Liver (tissue), 9 donors: ENCODE data around the gene DIS3L2. TPM values are rescaled to one million over a fixed set of nuclear protein-coding genes. Genes with fewer than 3 reads are reported as not detected.

Experiments used
- DNase-seq: peaks from one replicate; pipeline ENCODE4 v3.0.0-alpha.2; 2017; ENCODE audit warnings: low spot score
- H3K27ac ChIP-seq, 2 donors: one replicate each; pipeline ENCODE4 v1.7.0; 2013; ENCODE audit warnings: inconsistent platforms in 2 of 2, low read length in 2 of 2, control low read depth in 1 of 2, low read depth in 1 of 2, mild to moderate bottlenecking in 1 of 2
- H3K27me3 ChIP-seq, 4 donors: one replicate each; pipeline versions ENCODE4 v1.6.1 to v1.7.0; 2013; ENCODE audit warnings: low read length in 3 of 4, inconsistent platforms in 1 of 4, mild to moderate bottlenecking in 1 of 4, moderate library complexity in 1 of 4; ENCODE audit not compliant: control insufficient read depth in 4 of 4, insufficient read depth in 4 of 4
- H3K36me3 ChIP-seq, 4 donors: one replicate each; pipeline versions ENCODE4 v1.6.1 to v1.7.0; 2013; ENCODE audit warnings: low read length in 3 of 4, mild to moderate bottlenecking in 3 of 4, low read depth in 1 of 4, moderate library complexity in 1 of 4; ENCODE audit not compliant: control insufficient read depth in 4 of 4, insufficient read depth in 3 of 4
- H3K4me1 ChIP-seq, 4 donors: one replicate each; pipeline versions ENCODE4 v1.6.1 to v1.7.0; 2013; ENCODE audit warnings: low read length in 3 of 4, mild to moderate bottlenecking in 3 of 4, moderate library complexity in 1 of 4; ENCODE audit not compliant: control insufficient read depth in 4 of 4, insufficient read depth in 4 of 4
- H3K4me3 ChIP-seq, 3 donors: one replicate each; pipeline versions ENCODE4 v1.6.1 to v1.7.0; 2013; ENCODE audit warnings: low read length in 3 of 3, control low read depth in 1 of 3, low read depth in 1 of 3, mild to moderate bottlenecking in 1 of 3
- H3K9ac ChIP-seq, 2 donors: one replicate each; pipeline ENCODE4 v1.7.0; 2013; ENCODE audit warnings: low read length in 2 of 2, mild to moderate bottlenecking in 2 of 2, moderate library complexity in 2 of 2, control low read depth in 1 of 2, low read depth in 1 of 2
- H3K9me3 ChIP-seq, 4 donors: one replicate each; pipeline versions ENCODE4 v1.6.1 to v1.7.0; 2013; ENCODE audit warnings: low read length in 3 of 4; ENCODE audit not compliant: control insufficient read depth in 4 of 4
- ATF3 ChIP-seq: IDR thresholded peaks from 2 replicates; pipeline ENCODE4 v1.6.1; 2016; ENCODE audit warnings: antibody characterized with exemption
- EGR1 ChIP-seq, 2 donors: IDR thresholded peaks; 2 replicates each; pipeline ENCODE4 v1.6.1; 2016 to 2018; ENCODE audit warnings: antibody characterized with exemption in 2 of 2, low read depth in 2 of 2
- FOXA1 ChIP-seq: IDR thresholded peaks from 2 replicates; pipeline ENCODE4 v1.6.1; 2016; ENCODE audit warnings: antibody characterized with exemption
- FOXA2 ChIP-seq: IDR thresholded peaks from 2 replicates; pipeline ENCODE4 v1.6.1; 2016; ENCODE audit warnings: antibody characterized with exemption
- GABPA ChIP-seq, 2 donors: IDR thresholded peaks in 1 of 2; conservative IDR thresholded peaks in 1 of 2; 2 replicates each; pipeline ENCODE4 v1.6.1; 2016; ENCODE audit warnings: antibody characterized with exemption in 2 of 2, mild to moderate bottlenecking in 1 of 2, moderate library complexity in 1 of 2
- HNF4A ChIP-seq, 2 donors: conservative IDR thresholded peaks; 2 replicates each; pipeline ENCODE4 v1.6.1; 2016; ENCODE audit warnings: antibody characterized with exemption in 2 of 2, mild to moderate bottlenecking in 2 of 2
- HNF4G ChIP-seq: IDR thresholded peaks from 2 replicates; pipeline ENCODE4 v1.6.1; 2016; ENCODE audit warnings: antibody characterized with exemption
- JUND ChIP-seq, 2 donors: IDR thresholded peaks; 2 replicates each; pipeline ENCODE4 v1.6.1; 2016; ENCODE audit warnings: antibody characterized with exemption in 2 of 2
- MAX ChIP-seq: IDR thresholded peaks from 2 replicates; pipeline ENCODE4 v1.6.1; 2016; ENCODE audit warnings: antibody characterized with exemption
- NR2F2 ChIP-seq: IDR thresholded peaks from 2 replicates; pipeline ENCODE4 v1.6.1; 2016; ENCODE audit warnings: antibody characterized with exemption
- RAD21 ChIP-seq, 2 donors: IDR thresholded peaks; 2 replicates each; pipeline ENCODE4 v1.6.1; 2016; ENCODE audit warnings: antibody characterized with exemption in 2 of 2, mild to moderate bottlenecking in 2 of 2
- REST ChIP-seq: IDR thresholded peaks from 2 replicates; pipeline ENCODE4 v1.6.1; 2016; ENCODE audit warnings: antibody characterized with exemption, mild to moderate bottlenecking
- RXRA ChIP-seq, 2 donors: IDR thresholded peaks; 2 replicates each; pipeline ENCODE4 v1.6.1; 2017 to 2018; ENCODE audit warnings: antibody characterized with exemption in 2 of 2, mild to moderate bottlenecking in 1 of 2
- SP1 ChIP-seq: IDR thresholded peaks from 2 replicates; pipeline ENCODE4 v1.6.1; 2018; ENCODE audit warnings: antibody characterized with exemption, mild to moderate bottlenecking
- TAF1 ChIP-seq: conservative IDR thresholded peaks from 2 replicates; pipeline ENCODE4 v1.6.1; 2016; ENCODE audit warnings: antibody characterized with exemption, mild to moderate bottlenecking
- ZBTB33 ChIP-seq: IDR thresholded peaks from 2 replicates; pipeline ENCODE4 v1.6.1; 2016; ENCODE audit warnings: antibody characterized with exemption
- WGBS: extraction: QIAGEN DNeasy Blood & Tissue Kit; methylation state at CpG from one replicate; pipeline ENCODE4 v1.1.7; 2013; 5-methylcytosine and 5-hydroxymethylcytosine counted together
- polyA plus RNA-seq, 2 donors: library from polyadenylated mRNA; stranded (reverse) in 1 of 2; unstranded in 1 of 2; fragments of 200-250 nt in 1 of 2; fragments of >200 nt in 1 of 2; fragmentation: Nextera tagmentation in 1 of 2; extraction: Ambion mirVana in 1 of 2; gene quantifications; one replicate each; pipeline versions ENCODE4 v1.2.1 to v1.2.3, GENCODE V29; 2013 to 2015
- total RNA-seq, 2 donors: library from RNA; depleted of rRNA; stranded (reverse); fragments of >200 nt; gene quantifications; one replicate each; pipeline ENCODE4 v1.2.3, GENCODE V29; 2014
- donor health status: healthy.
- donor health status: healthy.
- donor health status: healthy.
- donor health status: healthy.
- donor health status: healthy.

DIS3L2 gene
- total and polyA plus RNA-seq, 4 donors, result 5.7 to 21.5 (median 8.8) TPM

- Histone ChIP-seq H3K4me3 (no peak overlapping the region), H3K27ac (no peak overlapping the region), H3K4me1 (peaks cover 0 to 4% (median 3%) of the 10 kb centered on the region in 4 donors), H3K36me3 (peaks cover 0 to under 1% (median 0%) of the 10 kb centered on the region in 4 donors), H3K9me3 (no peaks in the 10 kb centered on the region), H3K27me3 (no peaks in the 10 kb centered on the region), H3K9ac (no peak overlapping the region)
- WGBS, result 79% methylated on average over 3 of the region's 3 CpGs
- TF ChIP-seq RXRA (IDR thresholded peaks at IDR 0.05), result no peak
- TF ChIP-seq FOXA2, result no peak
- DNase-seq, result no peak
These were observed 176.0 kb downstream of the DIS3L2 start for GRCh38 chr2:232137356-232138147.

- 95% methylated on average over 5 of the region's 5 CpGs for WGBS
- H3K4me1 ChIP-seq, result peaks cover 0 to 4% (median 3%) of the 10 kb centered on the region in 4 donors
- no peak for DNase-seq
- no peaks in the 10 kb centered on the region for H3K27me3 ChIP-seq
- no peak for TF ChIP-seq NR2F2
- TF ChIP-seq MAX, result no peak
- TF ChIP-seq ZBTB33, result no peak
- no peak for TF ChIP-seq EGR1 (IDR thresholded peaks at IDR 0.05; ENCODE audit: low read depth in 2 of 2)
- no peak for TF ChIP-seq GABPA (IDR thresholded peaks at IDR 0.05 in 1 of 2, conservative IDR thresholded peaks at IDR 0.05 in 1 of 2)
- no peak for TF ChIP-seq HNF4A (conservative IDR thresholded peaks at IDR 0.05)
- TF ChIP-seq FOXA2, result no peak
- no peak for TF ChIP-seq JUND (IDR thresholded peaks at IDR 0.05)
- TF ChIP-seq ATF3, result no peak
- no peaks in the 10 kb centered on the region for H3K36me3 ChIP-seq
- H3K4me3 ChIP-seq, result no peak overlapping the region
- H3K9me3 ChIP-seq, result no peaks in the 10 kb centered on the region
- H3K27ac ChIP-seq, result no peak overlapping the region
- H3K9ac ChIP-seq, result no peak overlapping the region
These were observed 176.9 kb downstream of the DIS3L2 start for GRCh38 chr2:232138441-232138840.

- no peak overlapping the region for H3K9ac ChIP-seq
- no peak for DNase-seq
- TF ChIP-seq NR2F2 (no peak), RAD21 (IDR thresholded peaks at IDR 0.05) (no peak), GABPA (IDR thresholded peaks at IDR 0.05 in 1 of 2, conservative IDR thresholded peaks at IDR 0.05 in 1 of 2) (no peak), REST (no peak), ATF3 (no peak), TAF1 (no peak), FOXA1 (no peak), SP1 (no peak), ZBTB33 (no peak), HNF4A (conservative IDR thresholded peaks at IDR 0.05) (no peak), RXRA (IDR thresholded peaks at IDR 0.05) (no peak), HNF4G (no peak)
- no peak overlapping the region for H3K4me3 ChIP-seq
- H3K4me1 ChIP-seq, result peaks cover 0 to 4% (median 3%) of the 10 kb centered on the region in 4 donors
- no peaks in the 10 kb centered on the region for H3K9me3 ChIP-seq
- no peaks in the 10 kb centered on the region for H3K27me3 ChIP-seq
- H3K36me3 ChIP-seq, result no peaks in the 10 kb centered on the region
- WGBS, result 95% methylated on average over 4 of the region's 4 CpGs
- no peak overlapping the region for H3K27ac ChIP-seq
These were observed 177.7 kb downstream of the DIS3L2 start for GRCh38 chr2:232139171-232139594.
